Renal cortical epithelial cell (primary cell): ENCODE results near the gene TENT4B. TPM values are rescaled to one million over a fixed set of nuclear protein-coding genes. Genes with fewer than 3 reads are reported as not detected.

Experiments used
- DNase-seq: peaks from one replicate; pipeline ENCODE4 v3.0.0-alpha.2; 2011; ENCODE audit warnings: low read depth
- total RNA-seq: library from RNA; depleted of rRNA; stranded (reverse); fragments of >200 nt; gene quantifications from 2 replicates; pipeline ENCODE4 v1.2.3, GENCODE V29; 2014

TENT4B gene
- total RNA-seq, 1 donor from 2014 or later: 10.3 TPM

DNA sequence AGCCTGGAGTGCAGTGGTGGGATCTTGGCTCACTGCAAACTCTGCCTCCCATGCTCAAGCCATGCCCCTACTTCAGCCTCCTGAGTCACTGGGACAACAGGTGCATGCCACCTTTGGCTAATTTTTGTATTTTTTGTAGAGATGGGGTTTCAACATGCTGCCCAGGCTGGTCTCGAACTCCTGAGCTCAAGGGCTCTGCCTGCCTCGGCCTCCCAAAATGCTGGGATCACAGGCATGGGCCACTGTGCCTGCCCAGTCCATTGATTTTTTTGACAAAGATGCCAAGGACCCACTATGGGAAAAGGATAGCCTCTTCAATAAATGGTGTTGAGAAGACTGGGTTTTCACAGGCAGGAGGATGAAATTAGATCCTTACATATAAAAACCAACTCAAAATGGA lies 102.4 kb downstream of the TENT4B start:
- DNase-seq: no peak

DNA sequence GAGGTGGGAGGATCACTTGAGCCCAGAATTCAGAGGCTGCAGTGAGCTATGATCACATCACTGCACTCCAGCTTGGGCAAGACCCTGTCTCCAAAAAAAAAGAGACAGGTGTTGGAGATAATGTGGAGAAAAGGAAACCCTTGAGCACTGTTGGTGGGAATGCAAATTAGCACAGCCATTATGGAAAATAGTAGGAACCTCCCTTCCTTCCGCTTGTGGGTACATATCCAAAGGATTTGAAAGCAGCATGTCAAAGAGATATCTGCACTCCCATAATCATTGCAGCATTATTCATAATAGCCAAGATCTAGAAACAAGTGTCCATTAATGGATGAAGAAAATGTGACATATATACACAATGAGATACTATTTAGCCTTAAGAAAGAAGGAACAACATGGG lies 103.5 kb downstream of the TENT4B start:
- DNase-seq: no peak

DNA sequence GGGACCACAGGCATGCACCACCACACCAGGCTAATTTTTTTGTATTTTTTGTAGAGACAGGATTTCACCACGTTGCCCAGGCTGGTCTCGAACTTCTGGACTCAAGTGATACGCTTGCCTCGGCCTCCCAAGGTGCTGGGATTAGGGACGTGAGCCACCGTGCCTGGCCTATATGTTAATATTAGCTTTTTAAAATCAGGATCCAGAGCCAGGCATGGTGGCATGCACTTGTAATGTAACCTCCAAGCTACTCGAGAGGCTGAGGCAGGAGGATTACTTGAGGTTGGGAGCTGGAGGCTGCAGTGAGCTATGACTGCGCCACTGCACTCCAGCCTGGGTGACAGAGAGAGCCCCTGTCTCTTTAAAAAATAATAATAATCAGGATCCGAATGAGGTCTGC lies 104.8 kb downstream of the TENT4B start:
- DNase-seq: no peak

DNA sequence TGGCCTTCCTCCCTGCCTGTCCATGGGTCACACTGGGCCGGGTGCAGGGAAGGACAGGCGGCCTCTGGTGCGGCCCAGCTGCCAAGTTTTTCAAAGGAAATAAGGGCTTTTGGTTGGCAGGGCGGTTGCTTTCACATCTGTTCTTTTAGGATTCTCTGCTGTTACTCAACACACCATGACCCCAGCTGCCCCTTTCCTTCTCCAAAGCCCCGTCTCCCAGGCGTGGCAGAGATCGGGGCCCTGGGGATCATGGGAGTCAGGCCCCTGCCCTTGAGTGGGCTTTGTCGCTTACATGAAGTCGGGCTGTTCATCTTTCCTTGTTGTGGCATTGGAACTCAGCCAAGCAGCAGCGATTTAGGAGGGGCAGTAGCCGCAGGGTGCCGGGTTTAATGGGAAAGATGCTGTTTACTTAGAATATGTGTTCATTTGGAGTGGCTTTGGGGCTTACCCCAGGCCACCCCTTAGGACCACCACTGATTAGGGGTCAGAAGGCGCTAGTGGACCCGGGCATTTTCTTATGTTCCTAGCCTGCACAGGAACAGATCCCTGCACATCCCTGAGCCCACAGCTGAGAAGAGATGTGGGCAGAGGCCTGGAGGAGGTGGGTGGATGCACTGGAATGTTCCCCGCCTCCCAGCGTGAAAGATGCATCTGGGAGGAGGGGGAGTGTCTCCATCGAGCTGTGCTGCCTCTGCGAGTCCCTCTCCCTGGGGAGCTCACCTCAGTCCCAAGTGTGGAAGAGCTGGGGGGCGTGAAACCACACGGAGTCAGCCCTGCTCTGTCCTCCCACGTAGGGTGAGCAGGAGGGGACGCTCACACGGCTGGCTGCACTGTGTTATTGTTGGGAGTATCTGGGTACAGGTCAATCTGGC lies 106.5 kb downstream of the TENT4B start:
- no peak for DNase-seq

DNA sequence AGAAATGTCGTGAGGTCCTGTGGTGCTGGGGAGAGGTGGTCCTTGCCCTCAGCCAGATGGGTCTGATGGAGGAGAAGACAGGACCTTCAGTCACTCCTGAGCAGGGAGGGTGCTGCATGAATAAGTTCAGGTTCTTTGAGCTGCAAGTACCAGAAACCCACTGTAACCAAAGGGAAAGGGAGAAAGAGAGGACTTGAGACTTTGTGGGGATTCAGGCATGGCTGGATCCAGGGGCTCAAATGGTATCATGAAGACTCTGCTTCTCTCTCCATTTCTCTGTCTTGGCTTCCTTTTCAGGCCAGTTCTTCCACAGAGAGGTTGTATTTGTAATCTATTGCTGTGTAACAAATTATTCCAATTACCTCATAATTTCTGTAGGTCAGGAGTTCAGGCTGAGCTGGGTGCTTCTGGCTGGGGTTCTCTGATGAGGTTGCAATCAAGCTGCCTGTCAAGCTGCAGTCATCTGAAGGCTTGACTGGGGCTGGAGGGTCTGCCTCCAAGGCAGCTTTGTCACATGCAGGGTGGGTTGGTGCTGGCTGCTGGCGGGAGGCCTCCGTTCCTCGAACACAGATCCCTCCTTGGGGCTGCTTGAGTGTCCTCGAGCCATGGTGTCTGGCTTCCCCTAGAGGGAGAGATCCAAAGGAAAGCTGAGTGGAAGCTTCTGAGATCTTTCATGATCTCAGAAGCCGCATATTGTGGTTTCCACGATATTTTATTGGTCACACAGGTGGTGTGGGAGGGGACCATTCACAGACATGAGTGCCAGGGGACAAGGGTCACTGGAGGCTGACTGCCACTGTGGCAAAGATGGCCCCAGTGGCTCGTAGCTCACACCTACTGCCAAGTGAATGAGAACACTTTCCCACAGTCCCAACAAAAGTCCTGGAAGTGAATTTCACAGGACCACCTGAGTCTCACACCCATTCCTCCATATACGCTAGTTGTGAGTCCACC lies 107.4 kb downstream of the TENT4B start:
- DNase-seq: no peak

DNA sequence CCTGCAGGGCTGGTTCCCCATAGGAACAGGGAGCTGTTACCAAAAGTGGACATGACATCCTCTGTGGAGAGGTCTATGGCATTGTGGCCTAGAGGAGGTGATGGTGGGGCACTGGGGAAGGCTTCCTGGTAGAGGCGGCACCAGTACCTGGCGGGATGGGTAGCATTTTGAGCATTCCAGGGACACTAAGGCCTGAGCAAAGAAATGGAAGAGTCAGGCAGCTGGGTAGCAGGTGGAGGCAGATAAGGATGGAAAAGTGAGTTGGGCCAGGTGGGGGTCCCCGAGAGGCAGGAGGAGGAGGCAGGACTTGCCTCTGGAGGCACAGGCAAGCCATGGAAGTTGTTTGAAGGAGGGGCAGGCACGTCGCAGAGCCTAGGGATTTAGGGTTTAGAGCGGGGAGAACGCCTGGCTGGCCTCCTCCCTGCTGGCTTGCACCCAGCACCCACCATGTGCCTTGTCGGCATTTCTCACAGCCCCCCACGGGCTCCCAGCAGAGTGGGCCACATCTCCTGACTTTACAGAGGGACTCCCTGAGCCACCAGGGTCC lies 108.1 kb downstream of the TENT4B start:
- DNase-seq: no peak

DNA sequence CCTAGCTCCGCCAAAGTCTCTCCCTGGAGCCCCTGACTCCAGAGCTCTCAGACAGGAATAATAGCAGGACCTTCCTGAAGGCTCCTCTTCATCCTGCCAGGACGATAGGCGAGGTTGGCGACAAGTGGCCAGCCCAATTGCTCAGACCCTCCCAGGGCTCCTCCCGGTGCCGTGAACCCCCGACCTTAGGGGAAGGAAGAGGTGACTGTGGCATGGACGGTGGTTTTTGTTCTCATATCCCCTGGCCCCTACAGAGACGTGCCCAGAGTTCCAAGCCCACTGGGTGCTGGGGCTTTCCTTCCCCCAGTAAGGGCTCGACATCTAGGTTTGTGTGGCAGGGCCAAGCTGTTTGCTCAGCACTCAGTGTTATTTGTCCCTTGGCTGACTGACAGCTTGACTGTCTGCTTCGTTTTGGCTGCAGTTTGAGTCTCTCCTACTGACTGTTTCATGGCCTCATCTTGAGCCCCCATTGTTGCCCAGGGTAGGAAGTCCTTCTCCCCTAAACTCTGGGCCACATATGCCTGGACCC lies 108.7 kb downstream of the TENT4B start:
- no peak for DNase-seq

DNA sequence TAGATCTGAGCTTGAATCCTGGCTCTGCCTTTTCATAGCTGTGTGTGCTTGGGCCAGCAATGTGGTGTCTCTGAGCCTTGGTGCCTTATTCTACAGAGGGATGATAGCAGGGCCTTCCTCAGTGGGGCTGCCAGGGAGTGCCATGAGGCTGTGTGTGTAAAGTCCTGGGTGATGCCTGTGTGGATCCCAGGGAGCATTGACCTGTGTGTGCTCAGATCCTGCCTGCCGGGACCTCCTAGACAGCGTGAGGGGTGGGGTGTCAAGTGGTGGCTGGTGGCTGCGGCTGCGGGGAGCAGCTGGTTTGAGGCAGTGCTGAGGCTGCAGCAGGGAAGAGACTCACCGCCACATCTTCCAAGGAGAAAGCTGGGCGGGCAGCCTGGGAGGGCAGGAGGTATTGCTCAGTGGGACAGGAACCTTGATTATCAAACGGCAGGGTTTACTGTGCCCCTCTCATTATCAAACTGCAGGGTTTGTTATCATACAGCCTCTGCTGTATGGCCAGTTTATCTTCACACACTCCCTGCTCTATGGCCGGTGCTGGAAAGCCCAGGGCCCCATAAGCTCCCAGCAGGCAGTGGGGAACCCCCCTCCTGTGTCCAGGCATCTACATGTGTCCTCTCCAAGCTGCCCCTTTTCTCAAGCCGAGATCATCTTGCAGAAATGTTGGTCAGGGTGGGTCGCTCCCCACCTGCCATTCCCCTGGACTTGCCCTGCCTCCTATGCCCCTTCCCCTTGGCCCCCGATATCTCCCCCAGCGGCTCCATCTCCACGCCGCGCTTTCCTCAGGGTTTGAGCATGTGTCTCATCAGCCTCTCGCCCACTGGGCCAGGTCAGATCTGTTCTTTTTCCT lies 110.2 kb downstream of the TENT4B start:
- DNase-seq: no peak

DNA sequence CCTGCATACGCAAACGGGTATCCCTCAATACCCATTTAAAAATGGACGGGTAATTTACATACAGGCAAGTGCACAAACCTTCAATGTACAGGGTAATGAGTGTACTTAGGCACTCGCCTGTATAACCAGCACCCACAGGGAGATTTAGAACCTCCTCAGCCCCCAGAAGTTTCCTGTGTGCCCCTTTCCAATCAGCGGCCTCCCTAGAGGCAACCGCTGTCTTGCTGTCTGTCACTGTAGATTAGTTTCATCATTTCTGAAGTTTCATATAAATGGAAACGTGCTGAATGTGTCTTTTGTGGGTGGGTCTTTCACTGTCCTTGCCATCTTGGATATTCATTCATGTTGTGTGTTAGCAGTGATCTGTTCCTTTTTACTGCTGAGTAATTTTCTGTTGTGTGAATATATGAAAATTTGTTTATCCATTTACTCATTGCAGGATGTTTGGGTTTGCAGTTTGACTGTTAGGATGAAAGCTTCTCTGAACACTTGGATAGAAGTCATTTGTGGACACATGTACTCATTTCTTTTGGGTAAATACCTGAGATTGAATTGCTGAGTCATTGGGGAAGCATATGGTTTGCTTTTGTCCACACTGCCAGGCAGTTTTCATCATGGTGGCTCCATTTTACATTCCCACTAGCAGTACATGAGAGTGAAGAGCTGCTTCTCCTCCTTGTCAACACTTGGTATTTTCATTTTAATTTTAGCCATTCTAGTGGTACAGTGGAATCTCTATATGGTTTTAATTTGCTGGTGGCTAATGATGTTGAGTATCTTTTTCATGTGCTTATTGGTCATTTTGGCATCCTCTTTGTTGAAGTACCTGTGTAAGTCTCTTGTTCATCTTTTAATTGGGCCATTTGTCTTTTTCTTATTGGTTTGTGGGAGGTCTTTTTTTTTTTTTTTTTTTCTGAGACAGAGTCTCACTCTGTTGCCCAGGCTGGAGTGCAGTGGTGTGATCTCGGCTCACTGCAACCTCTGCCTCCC lies 111.1 kb downstream of the TENT4B start:
- peak; percentile 38 for DNase-seq

DNA sequence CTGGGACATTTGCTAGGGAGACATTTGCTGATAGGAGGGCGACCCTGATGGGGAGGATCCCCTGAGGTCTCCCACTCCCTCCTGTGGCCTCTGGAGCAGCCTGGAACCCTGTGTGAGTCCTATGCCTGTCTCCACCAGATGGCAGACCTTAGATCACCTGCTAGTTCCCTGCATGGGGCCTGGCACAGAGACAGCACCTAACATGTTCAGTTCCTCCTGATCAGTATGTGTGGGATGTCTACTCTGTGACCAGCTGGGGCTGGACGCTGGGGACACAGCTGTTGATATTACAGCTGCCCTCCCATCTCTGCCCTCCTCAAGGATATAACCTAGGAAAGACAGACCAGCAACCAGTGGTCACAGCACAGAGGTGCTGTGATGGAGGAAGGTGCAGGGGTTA lies 112.2 kb downstream of the TENT4B start:
- no peak for DNase-seq

DNA sequence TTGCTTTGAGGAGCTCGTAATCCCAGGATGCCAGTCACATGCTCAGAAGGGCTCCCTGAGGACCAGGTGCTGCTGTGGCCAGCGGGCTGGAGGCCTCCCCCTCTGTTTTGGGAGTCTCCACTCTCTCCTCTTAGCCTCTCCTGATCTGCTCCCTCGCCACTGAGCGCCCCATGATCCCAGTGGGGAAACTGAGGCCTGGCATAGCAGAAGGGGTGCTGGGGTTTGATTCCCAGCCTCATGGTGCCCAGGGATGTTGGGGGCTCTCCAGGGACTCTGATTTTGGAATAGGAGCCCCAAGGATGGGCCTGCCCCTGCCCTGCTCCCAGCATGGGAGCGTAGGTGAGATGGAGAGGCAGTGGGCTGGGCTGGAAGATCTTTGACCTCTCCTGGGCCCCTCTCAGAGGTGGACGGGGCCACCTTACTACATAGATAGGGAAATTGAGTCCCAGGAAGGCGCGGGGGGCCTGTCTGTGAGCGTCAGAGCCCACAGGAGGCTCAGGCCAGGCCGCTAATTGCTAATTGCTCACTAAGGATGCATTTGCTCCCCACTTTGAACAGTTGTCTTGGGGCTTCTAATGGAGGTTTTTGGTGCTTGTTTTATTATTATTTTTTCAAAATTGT lies 112.7 kb downstream of the TENT4B start:
- no peak for DNase-seq

DNA sequence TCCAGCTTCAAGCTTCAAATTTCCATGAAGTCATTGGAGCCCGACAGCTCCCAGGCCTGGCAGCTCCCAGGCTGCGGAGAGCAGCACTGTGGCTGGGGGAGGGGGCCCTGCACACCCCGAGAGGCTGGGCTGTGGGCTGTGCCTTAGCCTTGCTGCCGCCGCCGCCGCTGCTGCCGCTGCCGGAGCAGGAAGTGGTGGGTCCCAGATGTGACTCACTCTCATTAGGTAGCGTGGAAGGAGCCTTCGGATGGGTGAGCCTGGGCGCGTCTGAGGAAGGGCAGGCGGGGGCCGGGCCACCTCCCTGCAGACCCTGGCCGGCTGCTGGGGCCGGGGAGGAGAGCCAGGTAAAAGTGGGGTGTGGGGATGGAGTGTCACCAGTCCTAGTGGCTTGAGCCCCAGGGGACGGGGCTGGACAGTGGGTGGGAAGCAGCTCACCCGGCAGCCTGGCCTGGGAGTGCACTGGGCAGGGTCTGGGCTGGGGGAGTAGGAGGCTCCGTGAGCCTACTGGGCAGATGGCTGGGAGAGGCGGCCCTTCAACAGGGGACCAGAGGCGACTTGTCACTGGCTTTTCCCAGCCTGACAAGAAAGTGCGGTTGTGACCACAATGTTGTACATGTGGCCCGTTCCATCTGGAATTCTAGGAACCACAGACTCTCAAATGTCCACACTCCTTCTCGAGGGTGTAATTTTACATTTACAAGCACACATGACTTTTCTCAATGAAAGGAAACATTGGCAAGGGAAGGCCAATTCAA lies 113.4 kb downstream of the TENT4B start, which contains the start of gene ADCY7:
Gene ADCY7, plus strand, starts transcription at position 215 of the 755 bp plus-strand sequence. CDS start 21,629 bp downstream, outside the sequence.
- peak; percentile 73 for DNase-seq

DNA sequence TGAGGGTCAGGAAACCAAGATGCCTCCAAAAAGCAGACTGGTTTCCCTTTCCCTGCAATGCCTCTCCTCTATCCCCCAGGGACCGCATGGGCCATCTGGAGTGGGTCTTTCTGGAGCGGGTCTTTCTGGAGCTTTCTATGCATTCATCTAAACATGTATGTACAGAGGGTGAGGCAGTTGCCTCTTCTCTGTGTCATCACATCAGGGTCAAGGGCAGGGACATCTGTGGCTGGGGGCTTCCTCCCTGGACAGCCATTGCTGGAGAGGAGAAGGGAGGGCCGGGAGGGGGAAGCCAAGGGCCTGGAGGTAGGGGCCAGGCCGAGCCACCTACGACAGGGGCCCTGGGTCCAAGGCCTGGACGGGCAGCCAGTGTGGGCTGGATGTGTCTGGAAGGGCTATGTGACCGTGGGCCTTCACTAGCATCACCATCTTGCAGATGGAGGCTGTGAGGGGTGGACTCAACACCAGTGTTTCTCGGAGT lies 114.1 kb downstream of the TENT4B start:
- no peak for DNase-seq

DNA sequence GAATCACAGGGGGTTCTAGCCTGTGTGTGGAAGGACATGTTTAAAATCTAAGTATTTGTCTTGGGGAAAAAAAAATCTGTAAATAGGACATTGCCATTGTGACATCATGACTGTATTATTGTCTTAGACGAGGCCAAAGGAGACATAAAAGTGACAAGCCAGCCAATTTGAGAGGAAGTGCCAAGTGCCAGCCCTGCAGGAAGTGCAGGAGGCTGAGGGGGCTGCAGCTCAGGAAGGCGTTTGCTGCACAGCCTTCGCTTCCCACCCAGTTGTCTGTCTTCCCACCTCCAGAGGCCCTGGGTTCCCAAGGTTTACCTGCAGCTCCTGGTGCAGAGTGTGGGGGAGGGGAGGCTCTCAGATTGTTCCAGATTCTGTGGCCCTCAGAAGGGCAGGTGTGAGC lies 114.5 kb downstream of the TENT4B start:
- DNase-seq: no peak

DNA sequence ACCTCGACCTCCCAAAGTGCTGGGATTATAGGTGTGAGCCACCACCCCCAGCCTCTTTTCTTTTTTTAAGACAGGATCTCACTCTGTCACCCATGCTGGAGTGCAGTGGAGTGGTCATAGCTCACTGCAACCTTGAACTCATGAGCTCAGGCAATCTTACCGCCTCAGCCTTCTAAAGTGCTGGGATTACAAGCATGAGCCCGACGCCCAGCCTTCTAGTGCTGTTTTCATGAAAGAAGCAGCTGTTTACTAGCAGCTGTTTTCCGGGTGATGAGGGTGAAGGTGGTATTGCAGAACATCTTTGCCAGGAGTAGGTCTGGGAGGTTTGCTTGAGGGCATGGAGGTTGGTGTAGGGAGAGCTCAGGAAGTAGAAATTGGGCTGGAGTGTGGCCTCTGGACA lies 115.2 kb downstream of the TENT4B start:
- no peak for DNase-seq

DNA sequence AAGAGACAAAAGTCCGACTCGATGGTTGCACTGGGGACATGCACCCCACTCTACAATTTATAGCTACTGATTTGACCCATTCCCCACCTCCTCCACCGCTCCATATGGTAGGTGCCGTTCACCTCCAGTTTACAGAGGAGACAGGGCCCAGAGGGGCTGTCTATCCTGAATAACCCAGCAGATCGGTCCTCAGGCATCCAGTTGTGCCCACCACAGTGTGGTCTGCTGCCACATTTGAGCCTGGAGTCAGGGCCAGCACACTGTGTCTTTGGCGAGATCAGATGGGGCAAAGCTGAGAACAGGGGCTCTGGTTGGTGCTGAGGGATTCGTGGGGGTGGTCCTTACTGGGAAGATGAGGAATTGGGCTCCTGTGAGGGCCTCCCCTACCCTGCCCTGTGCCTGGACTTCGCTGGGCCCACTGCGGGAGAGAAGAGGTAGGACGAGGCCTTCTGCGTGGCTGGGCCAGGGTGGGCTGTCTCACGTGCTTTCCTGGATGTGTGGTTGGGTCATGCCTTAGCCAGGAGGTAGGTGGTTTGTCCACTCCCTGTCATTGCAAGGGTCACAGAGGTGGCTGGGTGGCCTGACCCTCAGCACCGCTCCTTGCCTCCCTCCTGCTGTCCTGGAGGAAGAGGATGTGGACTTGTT lies 116.1 kb downstream of the TENT4B start:
- no peak for DNase-seq

DNA sequence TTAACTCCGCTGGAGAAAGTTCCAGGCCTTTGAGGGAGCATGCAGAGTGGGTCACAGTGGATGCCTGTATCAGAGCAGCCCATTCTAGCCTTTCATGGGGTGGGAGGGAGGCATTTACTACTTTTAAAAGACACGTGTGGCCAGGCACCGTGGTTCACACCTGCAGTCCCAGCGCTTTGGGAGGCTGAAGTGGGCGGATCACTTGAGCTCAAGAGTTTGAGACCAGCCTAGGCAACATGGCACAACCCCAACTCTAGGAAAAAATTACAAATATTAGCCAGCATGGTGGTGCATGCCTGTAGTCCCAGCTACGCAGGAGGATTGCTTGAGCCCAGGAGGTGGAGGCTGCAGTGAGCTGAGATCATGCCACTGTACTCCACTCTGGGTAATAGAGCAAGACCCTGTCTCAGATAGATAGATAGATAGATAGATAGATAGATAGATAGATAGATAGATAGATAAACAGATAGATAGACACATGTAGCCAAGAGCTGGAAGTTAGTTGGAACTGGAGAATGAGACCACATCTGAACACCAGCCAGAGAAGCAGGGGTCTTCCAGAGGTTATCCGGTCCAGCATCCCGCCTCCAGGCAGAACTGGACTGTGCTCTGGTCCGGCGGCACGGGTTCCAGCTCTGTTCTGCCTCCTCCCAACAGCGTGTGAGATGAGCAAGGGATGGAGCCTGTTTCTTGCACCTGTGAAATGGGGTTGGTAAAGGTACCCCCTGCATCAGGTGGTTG lies 116.8 kb downstream of the TENT4B start:
- no peak for DNase-seq
